HepG2 (cell line): ENCODE results near the gene MCM10. TPM values are rescaled to one million over a fixed set of nuclear protein-coding genes. Genes with fewer than 3 reads are reported as not detected.

Experiments used
- ATAC-seq: fragments of 200-7000 bp; cut with Tn5 transposase; 3 replicates; pipeline ENCODE4 v1.9.1; 2020; ENCODE audit warnings: mild to moderate bottlenecking, moderate library complexity
- BruUV-seq: library from RNA; stranded (reverse); fragments of 400-500 nt; replicated peaks from 2 replicates; lab custom pipeline; 2021; lab: Mats Ljungman, UMichigan
- CTCF ChIA-PET: fragments of 300-600 bp; formaldehyde crosslinking; extraction: SDS; loops from one replicate; lab custom pipeline; 2021; ENCODE audit warnings: low total read pairs, inconsistent platforms, low intra/inter-chr PET ratio; lab: Yijun Ruan, JAX
- POLR2A ChIA-PET: fragments of 350-600 bp; sonication (Branson Sonifier 250); formaldehyde crosslinking; loops from one replicate; lab custom pipeline; 2020; ENCODE audit warnings: antibody characterized with exemption, inconsistent platforms; lab: Yijun Ruan, JAX
- DNase-seq: peaks from one replicate; pipeline ENCODE4 v3.0.0-alpha.2; 2015; ENCODE audit warnings: low spot score
- FAIRE-seq: peaks from 3 replicates; lab custom pipeline; 2011; peaks lifted over from hg19 to GRCh38; lab: Jason Lieb, UNC
- H2AFZ ChIP-seq: one replicate; pipeline ENCODE4 v1.6.1; 2011; ENCODE audit warnings: low read length, inconsistent platforms
- H3K27ac ChIP-seq: fragments of 300-600 bp; 3 replicates; pipeline ENCODE4 v1.8.0; 2011; ENCODE audit warnings: mixed run types, mild to moderate bottlenecking, mixed read lengths, low read length, inconsistent platforms; ENCODE audit not compliant: insufficient read depth; ENCODE audit errors: extremely low read length
- H3K27me3 ChIP-seq, 2 experiments: fragments of 200-600 bp in 1 of 2; 2 replicates in 1 of 2; 3 replicates in 1 of 2; pipeline versions ENCODE4 v1.6.0 to v1.8.0; 2011; ENCODE audit warnings: low read length in 2 of 2, mild to moderate bottlenecking in 2 of 2, moderate library complexity in 2 of 2, inconsistent platforms in 1 of 2; ENCODE audit not compliant: insufficient read depth in 2 of 2, control insufficient read depth in 1 of 2
- H3K36me3 ChIP-seq, 2 experiments: fragments of 200-600 bp in 1 of 2; replicated peaks in 1 of 2; 2 replicates in 1 of 2; 3 replicates in 1 of 2; pipeline versions ENCODE4 v1.5.1 to v1.8.0; 2011; ENCODE audit warnings: low read length in 2 of 2, inconsistent platforms in 1 of 2; ENCODE audit not compliant: insufficient read depth in 2 of 2, control insufficient read depth in 1 of 2
- H3K4me1 ChIP-seq: 2 replicates; pipeline ENCODE4 v1.5.1; 2012; ENCODE audit warnings: low read length, inconsistent platforms; ENCODE audit not compliant: insufficient read depth
- H3K4me2 ChIP-seq: 2 replicates; pipeline ENCODE4 v1.6.0; 2011; ENCODE audit warnings: low read depth, low read length, inconsistent platforms
- H3K4me3 ChIP-seq, 3 experiments: fragments of 200-600 bp in 1 of 3; sonication (generic), shearing (Covaris generic) in 1 of 3; replicated peaks in 1 of 3; 2 replicates each; pipeline ENCODE4 v1.5.1; 2011 to 2016; ENCODE audit warnings: low read length in 3 of 3, inconsistent platforms in 2 of 3, low read depth in 2 of 3, mild to moderate bottlenecking in 2 of 3, control low read depth in 1 of 3, mixed read lengths in 1 of 3; ENCODE audit not compliant: insufficient read depth in 1 of 3
- H3K79me2 ChIP-seq: one replicate; pipeline ENCODE4 v1.6.1; 2011; ENCODE audit warnings: low read length, inconsistent platforms; ENCODE audit not compliant: insufficient read depth
- H3K9ac ChIP-seq: 2 replicates; pipeline ENCODE4 v1.6.0; 2011; ENCODE audit warnings: mild to moderate bottlenecking, low read depth, low read length, inconsistent platforms; ENCODE audit not compliant: insufficient read depth
- H3K9me3 ChIP-seq: 2 replicates; pipeline ENCODE4 v1.5.1; 2012; ENCODE audit warnings: mild to moderate bottlenecking, low read length
- H4K20me1 ChIP-seq: 2 replicates; pipeline ENCODE4 v1.6.0; 2011; ENCODE audit warnings: inconsistent platforms, mild to moderate bottlenecking, low read length, moderate library complexity; ENCODE audit not compliant: insufficient read depth
- FOSL2 ChIP-seq: sonication (generic); formaldehyde crosslinking; IDR thresholded peaks from 2 replicates; pipeline ENCODE4 v1.4.0; 2020; ENCODE audit warnings: missing genetic modification reagents
- GATAD1 ChIP-seq: IDR thresholded peaks from 2 replicates; pipeline ENCODE4 v1.6.1; 2016; ENCODE audit warnings: missing genetic modification reagents, missing compliant biosample characterization
- IRX3 ChIP-seq: sonication (generic); formaldehyde crosslinking; IDR thresholded peaks from 2 replicates; pipeline ENCODE4 v1.8.1; 2023; ENCODE audit warnings: mild to moderate bottlenecking, low read depth, missing genetic modification reagents, borderline replicate concordance
- NCOA2 ChIP-seq: sonication (generic); formaldehyde crosslinking; IDR thresholded peaks from 2 replicates; pipeline ENCODE4 v1.8.0; 2022; ENCODE audit warnings: inconsistent platforms
- PHF5A ChIP-seq: IDR thresholded peaks from one replicate; pipeline ENCODE4 v1.6.1; 2018; ENCODE audit warnings: low read depth, missing genetic modification reagents; ENCODE audit not compliant: unreplicated experiment
- PREB ChIP-seq: sonication (generic); formaldehyde crosslinking; IDR thresholded peaks from 2 replicates; pipeline ENCODE4 v1.4.0; 2020; ENCODE audit warnings: missing genetic modification reagents
- RAD21 ChIP-seq: fragments of 450-650 bp; formaldehyde crosslinking; IDR thresholded peaks from 2 replicates; pipeline ENCODE4 v1.5.0; 2020; ENCODE audit warnings: mild to moderate bottlenecking
- SAFB2 ChIP-seq: sonication (generic); formaldehyde crosslinking; IDR thresholded peaks from 2 replicates; pipeline ENCODE4 v1.5.1; 2020; ENCODE audit warnings: missing genetic modification reagents, low read depth, mild to moderate bottlenecking, borderline replicate concordance
- SRSF1 ChIP-seq: fragments of 200-400 bp; formaldehyde crosslinking; optimal IDR thresholded peaks from 2 replicates; pipeline ENCODE3; 2017; ENCODE audit warnings: mild to moderate bottlenecking, low read depth, low read length, moderate library complexity
- TARDBP ChIP-seq: sonication (generic); formaldehyde crosslinking; IDR thresholded peaks from 2 replicates; pipeline ENCODE4 v1.8.0; 2022; ENCODE audit warnings: mild to moderate bottlenecking, missing genetic modification reagents
- TEF ChIP-seq: sonication (generic); formaldehyde crosslinking; IDR thresholded peaks from 2 replicates; pipeline ENCODE4 v1.5.0; 2020; ENCODE audit warnings: missing genetic modification reagents
- TFAP4 ChIP-seq: sonication (generic); IDR thresholded peaks from 2 replicates; pipeline ENCODE4 v1.6.1; 2016; ENCODE audit warnings: low read depth, borderline replicate concordance
- THRA ChIP-seq: sonication (generic); formaldehyde crosslinking; IDR thresholded peaks from 2 replicates; pipeline ENCODE4 v1.4.0; 2020; ENCODE audit warnings: missing genetic modification reagents, borderline replicate concordance
- ZNF10 ChIP-seq: sonication (generic); formaldehyde crosslinking; IDR thresholded peaks from 2 replicates; pipeline ENCODE4 v1.4.0; 2020; ENCODE audit warnings: mild to moderate bottlenecking, low read depth, missing genetic modification reagents, borderline replicate concordance
- ZNF530 ChIP-seq: sonication (generic); formaldehyde crosslinking; IDR thresholded peaks from 2 replicates; pipeline ENCODE4 v1.5.0; 2020; ENCODE audit warnings: low read depth, mild to moderate bottlenecking, missing genetic modification reagents
- ZNF639 ChIP-seq: conservative IDR thresholded peaks from 2 replicates; pipeline ENCODE4 v1.6.1; 2018; ENCODE audit warnings: missing genetic modification reagents
- whole genome bisulfite sequencing: methylation state at CpG from one replicate; pipeline ENCODE4 v1.1.6; 2017; ENCODE audit warnings: low lambda C conversion rate; 5-methylcytosine and 5-hydroxymethylcytosine counted together
- in situ Hi-C: cut with HindIII; loops from 2 replicates; pipeline ENCODE4 v1.10.0; 2017; ENCODE audit warnings: low pct_unique_long_range_greater_than_20kb; ENCODE audit not compliant: extremely low pct_ligation_motif_present
- intact Hi-C: fragments of 100-400 bp; cut with micrococcal nuclease; formaldehyde crosslinking; loops from one replicate; pipeline ENCODE4 v1.10.0; 2022; ENCODE audit not compliant: unreplicated experiment
- polyA plus RNA-seq, 8 experiments: library from polyadenylated mRNA; depleted of rRNA in 3 of 8; stranded (reverse) in 7 of 8; unstranded in 1 of 8; fragments of >200 nt; fragmentation: Illumina TruSeq in 4 of 8; extraction: Trizol in 4 of 8; gene quantifications; 2 replicates each; pipeline versions ENCODE4 v1.2.1 to v1.2.3, GENCODE V29; 2011 to 2016; ENCODE audit warnings: low read depth in 4 of 8, missing spikeins in 1 of 8, mixed read lengths in 1 of 8; ENCODE audit not compliant: insufficient read depth in 1 of 8
- total RNA-seq, 5 experiments: library from RNA; depleted of rRNA; stranded (reverse); fragments of >200 nt; fragmentation: Illumina TruSeq; extraction: Trizol; gene quantifications; 2 replicates each; pipeline ENCODE4 v1.2.3, GENCODE V29; 2016; ENCODE audit warnings: low read depth in 1 of 5

The MCM10 gene
- total and polyA plus RNA-seq, 2 of the 13 experiments (the other 11 are each of a cell fraction or from before 2014, with no cell fraction given) = 2.8 to 31.3 TPM

- TF ChIP-seq ZNF530 (CRISPR knock-in tag) (no peak), THRA (CRISPR knock-in tag) (no peak), TFAP4 (no peak), PHF5A (CRISPR knock-in tag) (no peak)
Observed at GRCh38 chr10:13218878-13219277, 57.5 kb downstream of the MCM10 start (continued).

GRCh38 chr10:13219685-13220670 is 58.6 kb downstream of the MCM10 start:
- POLR2A ChIA-PET = no interaction called here
- Histone ChIP-seq H2AFZ (no peak overlapping the region), H4K20me1 (no peaks in the 10 kb centered on the region), H3K4me2 (no peak overlapping the region), H3K36me3 (no peaks in the 10 kb centered on the region), H3K9me3 (no peaks in the 10 kb centered on the region), H3K79me2 (no peaks in the 10 kb centered on the region), H3K27ac (no peak overlapping the region), H3K4me3 (no peak overlapping the region), H3K27me3 (no peaks in the 10 kb centered on the region), H3K4me1 (peaks cover 17% of the 10 kb centered on the region; the same call in 1 of the 2 replicates), H3K9ac (no peak overlapping the region)
- WGBS = 61% methylated on average over 12 of the region's 12 CpGs
- in situ Hi-C loops = no loop called here
- peak; percentile 48 for DNase-seq
- intact Hi-C loops = loop anchor here (10.0 kb wide), 1 partner anchor 55 kb away; no protein-coding TSS in a partner anchor
- peak; percentile 92 for ATAC-seq
- FAIRE-seq = peak; percentile 48
- BruUV-seq = no TSS peak
- CTCF ChIA-PET = interaction anchor here (0.6 to 3.2 kb wide), 3 partner anchors 82 to 133 kb away, joined by 3 to 9 read pairs (median 4); no protein-coding TSS in a partner anchor
- peak; percentile 49 for TF ChIP-seq RAD21 (CRISPR knock-in tag)
- peak; percentile 17; the same call in 1 of the 2 replicates for TF ChIP-seq FOSL2 (CRISPR knock-in tag)
- no peak for TF ChIP-seq IRX3
- TF ChIP-seq SAFB2 (CRISPR knock-in tag) = no peak
- TF ChIP-seq TARDBP (CRISPR knock-in tag) = 0 out of 2 replicates have a peak, but pooled peaks have one; percentile 25
- no peak for TF ChIP-seq NCOA2 (CRISPR knock-in tag)
- no peak for TF ChIP-seq ZNF10 (CRISPR knock-in tag)
- no peak for TF ChIP-seq GATAD1 (CRISPR knock-in tag)
- TF ChIP-seq PREB = no peak
- no peak for TF ChIP-seq ZNF639 (CRISPR knock-in tag)
- TF ChIP-seq SRSF1 = no peak
- TF ChIP-seq TEF (CRISPR knock-in tag) = no peak
